ENCODE data around the gene MAPK9.

- TF ChIP-seq CTCF (conservative IDR thresholded peaks at IDR 0.05) = no peak
- TF ChIP-seq ZFX (IDR thresholded peaks at IDR 0.05) = no peak
Observed at GRCh38 chr5:180206993-180207392, 84.9 kb downstream of the MAPK9 start.
